ENCODE measurements around the gene C15orf40.

Gene C15orf40

GRCh38 chr15:82992436-82992998, 18.9 kb downstream of the C15orf40 start:
- H3K4me3 Mint-ChIP-seq, result no peak overlapping the region
- no peak for TF ChIP-seq CTCF (IDR thresholded peaks at IDR 0.05; ENCODE audit: unreplicated experiment in 3 of 3)
- H3K36me3 Mint-ChIP-seq (ENCODE audit: low read depth), result peaks cover 30% of the 10 kb centered on the region
- no peaks in the 10 kb centered on the region for H3K9me3 Mint-ChIP-seq
- H3K27ac Mint-ChIP-seq, result no peak overlapping the region
- no peaks in the 10 kb centered on the region for H3K4me1 Mint-ChIP-seq
- no peaks in the 10 kb centered on the region for H3K27me3 Mint-ChIP-seq (ENCODE audit: low read depth)

- no peak for TF ChIP-seq CTCF (IDR thresholded peaks at IDR 0.05; ENCODE audit: unreplicated experiment in 3 of 3)
- Mint-ChIP-seq H3K4me1 (peaks cover 20% of the 10 kb centered on the region), H3K27ac (peak overlapping the region; percentile 71 to 99 (median 98)), H3K27me3 (ENCODE audit: low read depth) (no peaks in the 10 kb centered on the region), H3K4me3 (peak overlapping the region; percentile 99), H3K36me3 (ENCODE audit: low read depth) (peaks cover 39% of the 10 kb centered on the region), H3K9me3 (no peaks in the 10 kb centered on the region)
Observed at GRCh38 chr15:82986442-82986780, 25.0 kb downstream of the C15orf40 start.

- peak within 1 kb of the TSS; percentile 98 to 100 (median 99) for H3K27ac Mint-ChIP-seq
- H3K27me3 Mint-ChIP-seq (ENCODE audit: low read depth), result no peaks in the 10 kb centered on the region
- peak within 1 kb of the TSS; percentile 99 for H3K4me3 Mint-ChIP-seq
- H3K9me3 Mint-ChIP-seq, result no peaks in the 10 kb centered on the region
- H3K4me1 Mint-ChIP-seq, result peaks cover 20% of the 10 kb centered on the region
- TF ChIP-seq CTCF (IDR thresholded peaks at IDR 0.05; ENCODE audit: unreplicated experiment in 3 of 3), result no peak
- peaks cover 37% of the 10 kb centered on the region for H3K36me3 Mint-ChIP-seq (ENCODE audit: low read depth)
Observed at GRCh38 chr15:82985688-82986441, 25.6 kb downstream of the C15orf40 start, which contains the start of gene RAMAC. TSS of gene RAMAC (plus strand) at chr15:82986210. CDS start at chr15:82989019, 2,809 bp downstream.

- Mint-ChIP-seq H3K36me3 (ENCODE audit: low read depth) (peaks cover 12% of the 10 kb centered on the region), H3K27me3 (ENCODE audit: low read depth) (no peaks in the 10 kb centered on the region), H3K27ac (no peak overlapping the region), H3K9me3 (no peaks in the 10 kb centered on the region), H3K4me1 (peaks cover 13% of the 10 kb centered on the region), H3K4me3 (no peak overlapping the region)
- TF ChIP-seq CTCF (IDR thresholded peaks at IDR 0.05; ENCODE audit: unreplicated experiment in 3 of 3), result no peak
Observed at GRCh38 chr15:82980981-82981380, 30.5 kb downstream of the C15orf40 start.

GRCh38 chr15:82979726-82980125, 31.7 kb downstream of the C15orf40 start:
- no peak overlapping the region for H3K4me3 Mint-ChIP-seq
- no peak for TF ChIP-seq CTCF (IDR thresholded peaks at IDR 0.05; ENCODE audit: unreplicated experiment in 3 of 3)
- H3K9me3 Mint-ChIP-seq, result no peaks in the 10 kb centered on the region
- peaks cover 9% of the 10 kb centered on the region for H3K36me3 Mint-ChIP-seq (ENCODE audit: low read depth)
- H3K4me1 Mint-ChIP-seq, result peaks cover under 1% of the 10 kb centered on the region
- H3K27ac Mint-ChIP-seq, result no peak overlapping the region
- no peaks in the 10 kb centered on the region for H3K27me3 Mint-ChIP-seq (ENCODE audit: low read depth)

GRCh38 chr15:82978438-82978837, 33.0 kb downstream of the C15orf40 start:
- Mint-ChIP-seq H3K27me3 (ENCODE audit: low read depth) (no peaks in the 10 kb centered on the region), H3K36me3 (ENCODE audit: low read depth) (peaks cover 9% of the 10 kb centered on the region), H3K9me3 (no peaks in the 10 kb centered on the region), H3K27ac (no peak overlapping the region), H3K4me1 (no peaks in the 10 kb centered on the region), H3K4me3 (no peak overlapping the region)
- TF ChIP-seq CTCF (IDR thresholded peaks at IDR 0.05; ENCODE audit: unreplicated experiment in 3 of 3), result no peak
